ENCODE results near the gene PTGER2.
A peak's percentile ranks its signal among the peaks of the same experiment; 100 is the strongest.

Gene PTGER2

GRCh38 chr14:52272375-52272774, 41.7 kb upstream of the PTGER2 start:
- peaks cover 27% of the 10 kb centered on the region for H3K4me1 ChIP-seq (ENCODE audit: insufficient read depth, low read length, poor library complexity, severe bottlenecking)
- peak overlapping the region; percentile 7 for H3K4me2 ChIP-seq (ENCODE audit: low read depth, low read length, poor library complexity, severe bottlenecking)
- H4K20me1 ChIP-seq (ENCODE audit: insufficient read depth, low read length, poor library complexity, severe bottlenecking): no peaks in the 10 kb centered on the region
- no peaks in the 10 kb centered on the region for H3K9me3 ChIP-seq (ENCODE audit: insufficient read depth, low read depth, low read length)
- no peaks in the 10 kb centered on the region for H3K36me3 ChIP-seq (ENCODE audit: insufficient read depth, low read length)
- H3F3A ChIP-seq (ENCODE audit: low read depth): no peaks in the 10 kb centered on the region
- H3K9ac ChIP-seq (ENCODE audit: low read depth, low read length, poor library complexity, severe bottlenecking): peak overlapping the region; percentile 5
- no peaks in the 10 kb centered on the region for H3K9me2 ChIP-seq (replicated peaks; ENCODE audit: low read depth, low read length)
- no peaks in the 10 kb centered on the region for H3K27me3 ChIP-seq (ENCODE audit: insufficient read depth, low read length, poor library complexity, severe bottlenecking)
- no peak overlapping the region for H3K4me3 ChIP-seq (ENCODE audit: low read length, poor library complexity, severe bottlenecking)
- no peak overlapping the region for H2AFZ ChIP-seq (ENCODE audit: low read length)
- no peak for TF ChIP-seq EZH2phosphoT487 (IDR thresholded peaks at IDR 0.05; ENCODE audit: borderline replicate concordance)
- TF ChIP-seq CTCF (conservative IDR thresholded peaks at IDR 0.05; ENCODE audit: low read length): peak; percentile 79
- peaks cover 22% of the 10 kb centered on the region; the same call in 1 of the 2 replicates for H3K79me2 ChIP-seq (ENCODE audit: insufficient read depth, low read length)

- TF ChIP-seq EZH2phosphoT487 (IDR thresholded peaks at IDR 0.05; ENCODE audit: borderline replicate concordance): no peak
- TF ChIP-seq CTCF (conservative IDR thresholded peaks at IDR 0.05; ENCODE audit: low read length): no peak
- Histone ChIP-seq H3K27me3 (ENCODE audit: insufficient read depth, low read length, poor library complexity, severe bottlenecking) (no peaks in the 10 kb centered on the region), H4K20me1 (ENCODE audit: insufficient read depth, low read length, poor library complexity, severe bottlenecking) (no peaks in the 10 kb centered on the region), H3K9ac (ENCODE audit: low read depth, low read length, poor library complexity, severe bottlenecking) (no peak overlapping the region), H3K9me3 (ENCODE audit: insufficient read depth, low read depth, low read length) (no peaks in the 10 kb centered on the region), H3K4me2 (ENCODE audit: low read depth, low read length, poor library complexity, severe bottlenecking) (no peak overlapping the region), H2AFZ (ENCODE audit: low read length) (peak overlapping the region; percentile 21; the same call in 1 of the 2 replicates), H3K4me1 (ENCODE audit: insufficient read depth, low read length, poor library complexity, severe bottlenecking) (peaks cover 39% of the 10 kb centered on the region), H3K79me2 (ENCODE audit: insufficient read depth, low read length) (peaks cover 6% of the 10 kb centered on the region; the same call in 1 of the 2 replicates), H3F3A (ENCODE audit: low read depth) (no peaks in the 10 kb centered on the region), H3K9me2 (replicated peaks; ENCODE audit: low read depth, low read length) (no peaks in the 10 kb centered on the region), H3K4me3 (ENCODE audit: low read length, poor library complexity, severe bottlenecking) (no peak overlapping the region), H3K36me3 (ENCODE audit: insufficient read depth, low read length) (no peaks in the 10 kb centered on the region)
These were observed 38.7 kb upstream of the PTGER2 start for GRCh38 chr14:52275372-52275771.

GRCh38 chr14:52277552-52277951, 36.6 kb upstream of the PTGER2 start:
- H3K9me2 ChIP-seq (replicated peaks; ENCODE audit: low read depth, low read length): no peaks in the 10 kb centered on the region
- H3K9me3 ChIP-seq (ENCODE audit: insufficient read depth, low read depth, low read length): no peaks in the 10 kb centered on the region
- H3K9ac ChIP-seq (ENCODE audit: low read depth, low read length, poor library complexity, severe bottlenecking): no peak overlapping the region
- H4K20me1 ChIP-seq (ENCODE audit: insufficient read depth, low read length, poor library complexity, severe bottlenecking): no peaks in the 10 kb centered on the region
- H3K36me3 ChIP-seq (ENCODE audit: insufficient read depth, low read length): no peaks in the 10 kb centered on the region
- no peaks in the 10 kb centered on the region for H3K27me3 ChIP-seq (ENCODE audit: insufficient read depth, low read length, poor library complexity, severe bottlenecking)
- H2AFZ ChIP-seq (ENCODE audit: low read length): no peak overlapping the region
- no peak overlapping the region for H3K4me2 ChIP-seq (ENCODE audit: low read depth, low read length, poor library complexity, severe bottlenecking)
- TF ChIP-seq EZH2phosphoT487 (IDR thresholded peaks at IDR 0.05; ENCODE audit: borderline replicate concordance) (no peak), CTCF (conservative IDR thresholded peaks at IDR 0.05; ENCODE audit: low read length) (no peak)
- H3F3A ChIP-seq (ENCODE audit: low read depth): no peaks in the 10 kb centered on the region
- no peaks in the 10 kb centered on the region; the same call in 1 of the 2 replicates for H3K79me2 ChIP-seq (ENCODE audit: insufficient read depth, low read length)
- no peak overlapping the region for H3K4me3 ChIP-seq (ENCODE audit: low read length, poor library complexity, severe bottlenecking)
- H3K4me1 ChIP-seq (ENCODE audit: insufficient read depth, low read length, poor library complexity, severe bottlenecking): peaks cover 36% of the 10 kb centered on the region
